Testis (tissue), 2 donors: ENCODE data around the gene DRG2.

Experiments used
- POLR2A ChIP-seq: fragments of 450-650 bp; IDR thresholded peaks from one replicate; pipeline ENCODE4 v1.6.1; 2017; ENCODE audit warnings: antibody characterized with exemption, mild to moderate bottlenecking, moderate library complexity
- TF ChIP-seq, protein P1 (sequence below), 3 experiments: fragments of 450-650 bp in 2 of 3; fragments of 200-600 bp in 1 of 3; sonication (generic) in 1 of 3; IDR thresholded peaks; one replicate each; pipeline ENCODE4 v1.5.1; 2016 to 2019; ENCODE audit warnings: antibody characterized with exemption in 3 of 3, mild to moderate bottlenecking in 2 of 3, moderate library complexity in 1 of 3

DNA sequence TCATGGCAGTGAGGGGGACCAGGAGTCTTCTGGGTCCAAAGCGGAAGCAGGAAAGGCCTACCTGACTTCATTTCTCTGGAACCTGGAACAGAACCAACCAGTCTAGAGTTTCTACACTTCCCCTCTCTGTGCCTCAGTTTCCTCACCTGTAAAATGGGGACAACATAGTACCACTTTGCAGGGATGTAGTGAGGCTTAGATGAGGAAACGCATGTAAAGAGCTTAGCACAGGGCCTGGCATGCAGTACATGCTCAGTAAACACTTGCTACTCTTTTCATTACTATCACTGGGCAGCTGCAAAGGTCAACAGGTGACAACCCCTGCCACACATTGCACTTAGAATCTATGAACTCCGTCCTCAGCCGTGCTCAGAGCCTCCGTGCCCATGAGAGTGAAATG is 45.0 kb downstream of the DRG2 start:
- TF ChIP-seq, protein P1, sequence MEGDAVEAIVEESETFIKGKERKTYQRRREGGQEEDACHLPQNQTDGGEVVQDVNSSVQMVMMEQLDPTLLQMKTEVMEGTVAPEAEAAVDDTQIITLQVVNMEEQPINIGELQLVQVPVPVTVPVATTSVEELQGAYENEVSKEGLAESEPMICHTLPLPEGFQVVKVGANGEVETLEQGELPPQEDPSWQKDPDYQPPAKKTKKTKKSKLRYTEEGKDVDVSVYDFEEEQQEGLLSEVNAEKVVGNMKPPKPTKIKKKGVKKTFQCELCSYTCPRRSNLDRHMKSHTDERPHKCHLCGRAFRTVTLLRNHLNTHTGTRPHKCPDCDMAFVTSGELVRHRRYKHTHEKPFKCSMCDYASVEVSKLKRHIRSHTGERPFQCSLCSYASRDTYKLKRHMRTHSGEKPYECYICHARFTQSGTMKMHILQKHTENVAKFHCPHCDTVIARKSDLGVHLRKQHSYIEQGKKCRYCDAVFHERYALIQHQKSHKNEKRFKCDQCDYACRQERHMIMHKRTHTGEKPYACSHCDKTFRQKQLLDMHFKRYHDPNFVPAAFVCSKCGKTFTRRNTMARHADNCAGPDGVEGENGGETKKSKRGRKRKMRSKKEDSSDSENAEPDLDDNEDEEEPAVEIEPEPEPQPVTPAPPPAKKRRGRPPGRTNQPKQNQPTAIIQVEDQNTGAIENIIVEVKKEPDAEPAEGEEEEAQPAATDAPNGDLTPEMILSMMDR (IDR thresholded peaks at IDR 0.05) = no peak
- no peak for TF ChIP-seq POLR2A
